Measurements from ENCODE around the gene RPS2.

- TF ChIP-seq CTCF (tag by site-specific recombination; IDR thresholded peaks at IDR 0.05) (no peak), BCL11A (tag by site-specific recombination; IDR thresholded peaks at IDR 0.05; ENCODE audit: low read depth) (no peak), ZBTB21 (tag by site-specific recombination; IDR thresholded peaks at IDR 0.05) (no peak), GLI4 (tag by site-specific recombination; IDR thresholded peaks at IDR 0.05) (no peak), YY1 (tag by site-specific recombination; IDR thresholded peaks at IDR 0.05) (no peak), ZNF354C (tag by site-specific recombination; IDR thresholded peaks at IDR 0.05; ENCODE audit: borderline replicate concordance, low read depth) (no peak), ZSCAN4 (tag by site-specific recombination; IDR thresholded peaks at IDR 0.05) (no peak), EGR2 (tag by site-specific recombination; IDR thresholded peaks at IDR 0.05; ENCODE audit: low read depth) (no peak), INSM2 (tag by site-specific recombination; IDR thresholded peaks at IDR 0.05) (no peak), GLIS1 (tag by site-specific recombination; IDR thresholded peaks at IDR 0.05) (no peak), ZSCAN30 (tag by site-specific recombination; IDR thresholded peaks at IDR 0.05) (no peak)
Observed at GRCh38 chr16:2002406-2003230, 38.0 kb upstream of the RPS2 start.
